SK-N-DZ (cell line): ENCODE data around the gene ABCG1.

Experiments
- DNase-seq: peaks from one replicate; pipeline ENCODE4 v3.0.0-alpha.2; 2015; ENCODE audit warnings: low spot score

Gene ABCG1

GRCh38 chr21:42232176-42232825 is 13.4 kb downstream of the ABCG1 start:
- DNase-seq: no peak

GRCh38 chr21:42233067-42233961 is 14.4 kb downstream of the ABCG1 start:
- peak; percentile 5 for DNase-seq

- DNase-seq: no peak
Observed at GRCh38 chr21:42234041-42234440, 15.1 kb downstream of the ABCG1 start.

GRCh38 chr21:42234464-42235241 is 15.7 kb downstream of the ABCG1 start:
- peak; percentile 34 for DNase-seq

- DNase-seq: no peak
Observed at GRCh38 chr21:42235593-42235992, 16.7 kb downstream of the ABCG1 start.

- DNase-seq: no peak
Observed at GRCh38 chr21:42236014-42236413, 17.1 kb downstream of the ABCG1 start.

GRCh38 chr21:42236693-42237092 is 17.8 kb downstream of the ABCG1 start:
- DNase-seq: no peak

GRCh38 chr21:42237161-42237560 is 18.2 kb downstream of the ABCG1 start:
- no peak for DNase-seq

GRCh38 chr21:42237577-42237976 is 18.6 kb downstream of the ABCG1 start:
- no peak for DNase-seq

- DNase-seq: no peak
Observed at GRCh38 chr21:42238185-42238934, 19.4 kb downstream of the ABCG1 start.

- no peak for DNase-seq
Observed at GRCh38 chr21:42239556-42239955, 20.6 kb downstream of the ABCG1 start.

- DNase-seq: no peak
Observed at GRCh38 chr21:42239973-42240372, 21.0 kb downstream of the ABCG1 start.

GRCh38 chr21:42242611-42243010 is 23.7 kb downstream of the ABCG1 start:
- DNase-seq: no peak

- no peak for DNase-seq
Observed at GRCh38 chr21:42243026-42243425, 24.1 kb downstream of the ABCG1 start.

- DNase-seq: peak; percentile 17
Observed at GRCh38 chr21:42245331-42246193, 26.6 kb downstream of the ABCG1 start.

GRCh38 chr21:42247716-42248115 is 28.8 kb downstream of the ABCG1 start:
- no peak for DNase-seq

GRCh38 chr21:42248241-42248640 is 29.3 kb downstream of the ABCG1 start:
- no peak for DNase-seq

- DNase-seq: no peak
Observed at GRCh38 chr21:42248783-42249597, 30.1 kb downstream of the ABCG1 start.
